ENCODE measurements around the gene SPTBN2. TPM values are rescaled to one million over a fixed set of nuclear protein-coding genes. Genes with fewer than 3 reads are reported as not detected.

The SPTBN2 gene
- total RNA-seq, 2 experiments from 2014 or later, result 0.41 to 0.52 TPM

DNA sequence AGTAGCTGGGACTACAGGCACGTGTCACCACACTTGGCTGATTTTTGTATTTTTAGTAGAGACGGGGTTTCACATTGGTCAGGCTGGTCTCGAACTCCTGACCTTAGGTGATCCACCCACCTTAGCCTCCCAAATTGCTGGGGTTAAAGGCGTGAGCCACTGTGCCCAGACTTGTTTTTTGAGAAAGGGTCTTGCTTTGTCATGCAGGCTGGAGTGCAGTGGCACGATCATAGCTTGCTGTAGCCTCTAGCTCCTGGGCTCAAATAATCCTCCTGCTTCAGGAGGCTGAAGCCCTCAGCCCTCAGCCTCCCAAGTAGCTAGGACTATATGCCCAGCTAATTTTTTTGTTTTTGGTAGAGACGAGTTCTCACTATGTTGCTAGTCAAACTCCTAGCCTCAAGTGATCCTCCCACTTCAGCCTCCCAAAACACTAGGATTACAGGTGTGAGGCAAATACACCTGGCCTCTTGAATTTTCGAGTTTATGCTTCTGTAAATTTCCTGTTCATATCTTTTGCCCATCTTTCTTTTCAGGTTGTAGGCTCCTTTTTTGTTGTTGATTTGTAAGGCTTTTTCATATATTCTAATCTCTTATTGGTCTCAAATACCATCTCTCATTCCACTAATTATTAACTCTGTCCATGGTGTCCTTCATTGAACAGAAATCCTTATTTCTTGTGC lies 47.9 kb downstream of the SPTBN2 start:
- Mint-ChIP-seq H3K27ac (no peak overlapping the region), H3K4me3 (no peak overlapping the region), H3K27me3 (no peaks in the 10 kb centered on the region), H3K9me3 (ENCODE audit: low read depth) (no peaks in the 10 kb centered on the region), H3K4me1 (peaks cover 21% of the 10 kb centered on the region), H3K36me3 (peaks cover 2% of the 10 kb centered on the region)
- CTCF ChIA-PET, result interaction anchor here (1.1 to 2.2 kb wide), 5 partner anchors 15 to 272 kb away, joined by 3 to 8 read pairs (median 3); partner anchors contain the start of genes BBS1 and PELI3
- DNase-seq (no peak), ATAC-seq (no peak)

DNA sequence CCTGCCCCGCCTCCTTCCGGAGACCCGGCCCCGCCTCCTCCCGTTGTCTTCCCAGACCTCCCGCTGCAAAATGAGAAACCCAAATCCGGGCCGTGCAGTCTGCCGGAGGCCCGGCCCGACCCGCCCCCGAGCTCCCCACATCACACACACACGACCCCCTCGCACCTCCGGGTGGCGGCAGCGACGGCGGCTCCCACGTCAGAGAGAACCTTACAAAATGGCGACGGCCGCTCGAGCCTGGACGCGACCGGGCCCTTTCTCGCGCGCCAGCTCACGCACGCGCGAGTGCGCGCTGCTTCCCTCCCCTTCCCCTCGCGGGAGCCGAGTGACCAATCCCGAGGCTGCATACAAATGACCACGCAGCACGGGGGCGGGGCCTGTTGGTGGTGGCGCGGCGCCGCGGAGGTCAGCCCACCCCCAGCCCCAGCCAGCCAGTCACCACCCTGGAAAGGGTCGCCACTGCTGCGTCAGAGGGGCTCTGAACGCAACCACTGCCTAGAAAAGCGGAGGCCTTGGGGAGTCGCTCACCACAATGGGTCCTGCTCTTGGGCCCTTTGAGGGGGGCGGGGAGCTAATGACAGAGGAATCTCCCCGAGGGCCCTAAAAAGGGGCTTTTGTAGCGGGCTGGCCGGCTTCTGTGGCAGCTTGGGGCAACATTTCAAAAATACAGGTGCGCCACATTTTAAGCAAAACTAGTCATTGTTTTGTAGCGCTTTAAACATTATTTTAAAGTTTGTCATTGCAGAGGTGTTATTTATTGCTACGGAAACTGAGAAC lies 51.2 kb downstream of the SPTBN2 start, which contains the start of gene RBM4B:
Gene RBM4B, minus strand, starts transcription at position 289 of the 777 bp plus-strand sequence. CDS start 808 bp downstream, outside the sequence.
- H3K27ac Mint-ChIP-seq, result peak within 1 kb of the TSS; percentile 94
- no peaks in the 10 kb centered on the region for H3K27me3 Mint-ChIP-seq
- CTCF ChIA-PET, result interaction anchor here (0.8 to 4.0 kb wide), 59 partner anchors 10 to 291 kb away, joined by 3 to 107 read pairs (median 5); partner anchors contain the start of genes ACTN3, BBS1, CCDC87 and CCS
- peak; percentile 91 for ATAC-seq
- peaks cover 36% of the 10 kb centered on the region for H3K4me1 Mint-ChIP-seq
- H3K36me3 Mint-ChIP-seq, result peaks cover 11% of the 10 kb centered on the region
- H3K9me3 Mint-ChIP-seq (ENCODE audit: low read depth), result no peaks in the 10 kb centered on the region
- peak within 1 kb of the TSS; percentile 88 for H3K4me3 Mint-ChIP-seq
- peak; percentile 97 for DNase-seq

DNA sequence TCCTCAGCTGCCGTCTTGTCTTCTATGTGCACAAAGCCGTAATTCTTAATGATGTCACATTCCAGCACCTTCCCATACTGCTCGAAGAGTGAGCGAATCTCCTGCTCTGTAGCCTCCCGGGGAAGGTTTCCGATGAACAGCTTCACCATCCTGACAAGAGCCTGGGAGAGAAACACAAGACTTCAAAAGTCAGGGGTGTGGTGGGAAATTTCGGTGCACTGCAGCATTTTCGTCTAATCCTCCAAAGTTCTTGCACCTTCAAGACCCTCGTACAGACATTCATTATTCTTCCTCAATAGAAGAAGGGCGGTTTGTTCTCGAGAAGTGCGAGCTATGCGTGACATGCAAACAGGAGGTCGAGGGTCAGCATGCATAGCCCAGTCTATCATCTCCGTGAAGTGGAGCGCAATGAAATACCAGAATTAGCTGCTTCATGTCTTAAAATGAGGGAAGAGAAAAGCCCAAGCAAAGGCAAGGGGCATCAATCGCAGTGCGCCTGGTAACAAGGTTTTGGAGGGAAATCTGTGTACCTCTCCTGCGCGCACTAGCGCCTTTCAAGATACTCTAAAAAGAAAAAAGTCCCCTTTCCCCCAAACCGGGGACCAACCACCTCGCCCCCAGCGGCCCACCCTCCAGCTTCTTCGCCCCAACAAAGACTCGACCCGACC lies 52.0 kb downstream of the SPTBN2 start:
- H3K4me3 Mint-ChIP-seq, result peak overlapping the region; percentile 88
- DNase-seq (no peak), ATAC-seq (no peak)
- peak overlapping the region; percentile 94 for H3K27ac Mint-ChIP-seq
- no peaks in the 10 kb centered on the region for H3K9me3 Mint-ChIP-seq (ENCODE audit: low read depth)
- H3K36me3 Mint-ChIP-seq, result peaks cover 11% of the 10 kb centered on the region
- CTCF ChIA-PET, result interaction anchor here (0.6 to 4.0 kb wide), 34 partner anchors 11 to 291 kb away, joined by 3 to 107 read pairs (median 6); partner anchors contain the start of genes ACTN3, BBS1, CCDC87 and CCS
- peaks cover 36% of the 10 kb centered on the region for H3K4me1 Mint-ChIP-seq
- H3K27me3 Mint-ChIP-seq, result no peaks in the 10 kb centered on the region

DNA sequence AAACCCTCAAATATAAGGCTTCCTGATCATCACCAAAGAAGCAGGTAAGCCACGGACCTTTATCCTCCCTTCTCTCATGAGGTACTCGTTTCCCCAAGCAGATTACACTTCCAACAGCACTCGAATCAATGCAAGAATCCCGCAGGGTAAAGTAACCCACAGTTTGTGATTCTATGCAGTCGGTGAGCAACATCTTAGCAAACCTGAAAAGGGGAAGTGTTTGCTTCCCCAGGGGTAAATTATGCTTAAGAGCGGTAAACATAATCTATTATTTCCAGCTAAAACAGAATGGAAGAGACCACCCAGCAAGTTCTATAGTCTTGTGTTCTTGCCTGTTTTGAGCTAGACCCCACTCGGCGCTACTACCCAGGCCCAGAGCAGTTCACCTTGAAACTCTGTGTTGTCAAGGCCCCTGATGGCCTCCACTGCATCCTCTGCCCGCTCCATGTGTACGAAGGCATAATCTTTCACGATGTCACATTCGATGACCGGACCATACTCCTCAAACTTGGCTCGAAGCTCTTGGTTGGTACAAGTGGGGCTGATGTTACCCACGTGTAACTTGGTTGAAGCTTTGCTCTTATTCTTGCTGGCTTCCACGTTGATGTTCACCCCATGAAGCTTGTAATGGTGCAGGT lies 52.6 kb downstream of the SPTBN2 start:
- Mint-ChIP-seq H3K9me3 (ENCODE audit: low read depth) (no peaks in the 10 kb centered on the region), H3K4me1 (peaks cover 36% of the 10 kb centered on the region), H3K4me3 (peak overlapping the region; percentile 88), H3K36me3 (peaks cover 11% of the 10 kb centered on the region), H3K27me3 (no peaks in the 10 kb centered on the region), H3K27ac (peak overlapping the region; percentile 94)
- ATAC-seq (no peak), DNase-seq (no peak)
- CTCF ChIA-PET, result interaction anchor here (0.6 to 4.0 kb wide), 12 partner anchors 11 to 268 kb away, joined by 3 to 107 read pairs (median 13); partner anchors contain the start of genes ACTN3, CCDC87, CCS and DPP3

DNA sequence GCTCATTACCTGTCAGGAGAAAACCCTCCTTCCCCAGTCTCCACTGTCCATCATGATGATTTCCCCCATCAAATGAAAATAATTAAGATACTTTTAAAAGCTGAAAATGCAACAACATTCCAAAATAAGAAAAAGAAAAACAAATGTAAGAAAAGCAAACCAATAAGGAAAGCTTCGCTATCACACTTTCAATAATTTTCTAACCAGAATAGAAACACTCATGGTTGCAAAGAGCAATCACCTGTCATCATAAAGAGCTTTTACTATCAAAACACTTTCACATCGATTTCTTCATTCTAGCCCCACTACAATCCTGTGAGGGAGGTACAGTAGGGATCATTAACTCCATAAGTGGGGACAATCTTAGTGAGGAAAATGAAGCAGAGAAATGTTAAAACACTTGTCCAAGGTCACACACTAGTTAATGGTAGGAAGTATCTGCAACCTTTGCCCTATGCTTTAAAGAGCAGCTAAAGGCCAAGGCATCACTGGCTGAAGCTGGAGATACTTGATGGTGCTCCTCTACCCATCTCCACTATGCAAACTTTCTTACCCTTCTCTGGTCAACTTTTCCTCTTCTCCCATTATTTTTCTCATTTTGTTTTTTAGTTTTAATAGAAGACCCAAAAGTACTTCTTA lies 53.9 kb downstream of the SPTBN2 start:
- Mint-ChIP-seq H3K4me1 (peaks cover 38% of the 10 kb centered on the region), H3K9me3 (ENCODE audit: low read depth) (no peaks in the 10 kb centered on the region), H3K4me3 (no peak overlapping the region), H3K36me3 (peaks cover 11% of the 10 kb centered on the region), H3K27me3 (no peaks in the 10 kb centered on the region), H3K27ac (no peak overlapping the region)
- ATAC-seq, result no peak
- CTCF ChIA-PET, result no interaction called here
- no peak for DNase-seq

DNA sequence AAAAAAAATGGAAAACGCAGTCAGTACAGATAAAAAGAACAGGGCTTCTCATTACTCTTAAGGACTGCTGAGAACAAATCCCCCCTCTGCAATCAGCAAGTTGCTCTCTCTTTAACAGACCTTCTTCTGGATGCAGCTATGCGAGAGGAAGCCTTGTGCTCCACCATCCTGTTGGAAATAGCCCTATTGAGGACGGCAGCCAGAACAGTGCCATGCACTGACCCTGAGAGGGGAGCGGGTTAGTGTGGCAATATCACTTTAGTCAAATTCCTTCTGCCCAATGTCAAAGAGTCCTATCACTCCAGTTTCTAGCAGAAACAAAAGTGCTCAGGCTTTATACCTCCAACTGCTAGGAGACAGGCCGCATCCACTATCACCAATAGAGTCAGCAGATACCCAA lies 58.2 kb downstream of the SPTBN2 start:
- Mint-ChIP-seq H3K27ac (no peak overlapping the region), H3K4me1 (peaks cover 19% of the 10 kb centered on the region), H3K36me3 (peaks cover 27% of the 10 kb centered on the region), H3K9me3 (ENCODE audit: low read depth) (no peaks in the 10 kb centered on the region), H3K4me3 (no peak overlapping the region), H3K27me3 (no peaks in the 10 kb centered on the region)
- DNase-seq, result no peak
- CTCF ChIA-PET, result no interaction called here
- no peak for ATAC-seq

DNA sequence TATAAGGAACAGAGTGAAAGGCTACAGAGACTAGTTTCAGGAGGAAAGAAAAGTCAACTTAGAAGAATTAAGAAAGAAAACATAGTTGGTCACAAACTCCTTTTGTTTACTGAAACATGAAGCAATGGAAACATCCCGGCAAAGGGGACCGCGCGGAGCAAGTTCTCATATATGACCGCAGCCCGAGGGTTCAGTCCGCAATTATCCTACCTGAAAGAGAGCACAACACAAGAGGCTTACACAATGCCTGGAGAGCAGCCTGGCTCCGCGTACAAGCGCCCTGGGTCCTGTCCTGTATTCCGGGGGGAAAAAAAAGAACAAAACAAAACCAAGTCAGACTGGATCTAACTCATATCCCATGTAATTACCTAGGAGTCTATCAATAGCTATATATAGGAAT lies 63.6 kb downstream of the SPTBN2 start:
- CTCF ChIA-PET, result interaction anchor here (2.2 kb wide), 1 partner anchor 13 kb away, joined by 5 read pairs; the partner anchor contains the start of gene RBM4B
- H3K36me3 Mint-ChIP-seq, result peaks cover 38% of the 10 kb centered on the region
- H3K4me1 Mint-ChIP-seq, result peaks cover 7% of the 10 kb centered on the region
- no peaks in the 10 kb centered on the region for H3K9me3 Mint-ChIP-seq (ENCODE audit: low read depth)
- H3K27ac Mint-ChIP-seq, result no peak overlapping the region
- no peak for ATAC-seq
- H3K27me3 Mint-ChIP-seq, result no peaks in the 10 kb centered on the region
- H3K4me3 Mint-ChIP-seq, result no peak overlapping the region
- DNase-seq, result no peak

DNA sequence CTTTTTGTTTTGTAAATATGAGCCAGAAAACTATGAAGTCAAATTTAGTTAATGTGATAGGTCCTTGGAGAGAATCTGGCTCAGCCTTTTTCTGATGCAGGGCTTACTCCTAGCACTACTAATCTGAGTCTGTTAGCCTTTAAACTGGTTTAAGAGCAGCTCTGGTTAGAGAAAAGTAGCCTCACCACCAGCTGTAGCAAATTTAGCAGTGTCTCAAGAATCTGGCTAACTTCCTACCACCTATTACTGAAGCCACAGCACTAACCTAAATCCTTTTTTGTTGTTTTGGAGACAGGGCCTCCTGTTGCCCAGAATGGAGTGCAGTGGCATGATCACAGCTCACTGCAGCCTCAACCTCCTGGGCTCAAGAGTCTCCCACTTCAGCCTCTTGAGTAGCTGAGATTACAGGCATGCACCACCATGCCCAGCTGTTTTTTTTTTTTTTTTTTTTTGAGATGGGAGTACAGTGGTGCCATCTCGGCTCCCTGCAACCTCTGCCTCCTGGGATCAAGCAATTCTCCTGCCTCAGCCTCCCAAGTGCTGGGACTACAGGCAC lies 65.2 kb downstream of the SPTBN2 start:
- Mint-ChIP-seq H3K27me3 (no peaks in the 10 kb centered on the region), H3K36me3 (peaks cover 38% of the 10 kb centered on the region), H3K4me1 (peaks cover 4% of the 10 kb centered on the region), H3K27ac (no peak overlapping the region), H3K9me3 (ENCODE audit: low read depth) (no peaks in the 10 kb centered on the region), H3K4me3 (no peak overlapping the region)
- DNase-seq, result no peak
- CTCF ChIA-PET, result interaction anchor here (1.1 kb wide), 1 partner anchor 13 kb away, joined by 3 read pairs; no protein-coding TSS in a partner anchor
- no peak for ATAC-seq

DNA sequence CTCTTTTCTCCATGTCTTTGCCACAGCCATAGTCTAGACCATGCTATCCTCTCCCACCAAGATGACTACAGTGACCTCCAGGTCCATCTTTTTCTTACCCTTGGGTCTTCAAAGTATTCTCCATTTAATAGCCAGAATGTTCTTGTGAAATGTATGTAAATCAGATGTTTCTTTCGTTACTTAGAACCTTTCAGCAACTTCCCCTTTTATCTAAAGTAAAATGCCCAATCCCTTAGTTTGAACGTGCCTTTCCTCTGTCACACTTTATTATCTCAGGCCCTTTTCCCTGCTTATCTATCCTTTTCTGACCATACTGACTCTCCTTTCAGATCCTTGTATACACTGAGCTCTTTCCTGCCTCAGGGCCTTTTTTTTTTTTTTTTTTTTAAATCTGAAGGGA lies 69.3 kb downstream of the SPTBN2 start:
- no peaks in the 10 kb centered on the region for H3K9me3 Mint-ChIP-seq (ENCODE audit: low read depth)
- peaks cover 23% of the 10 kb centered on the region for H3K36me3 Mint-ChIP-seq
- H3K4me1 Mint-ChIP-seq, result peaks cover 4% of the 10 kb centered on the region
- DNase-seq, result no peak
- CTCF ChIA-PET, result interaction anchor here (0.8 to 2.9 kb wide), 4 partner anchors 11 to 42 kb away, joined by 4 to 10 read pairs (median 5); partner anchors contain the start of genes RBM4 and RBM4B
- no peaks in the 10 kb centered on the region for H3K27me3 Mint-ChIP-seq
- ATAC-seq, result no peak
- H3K27ac Mint-ChIP-seq, result peak overlapping the region; percentile 1
- no peak overlapping the region for H3K4me3 Mint-ChIP-seq

DNA sequence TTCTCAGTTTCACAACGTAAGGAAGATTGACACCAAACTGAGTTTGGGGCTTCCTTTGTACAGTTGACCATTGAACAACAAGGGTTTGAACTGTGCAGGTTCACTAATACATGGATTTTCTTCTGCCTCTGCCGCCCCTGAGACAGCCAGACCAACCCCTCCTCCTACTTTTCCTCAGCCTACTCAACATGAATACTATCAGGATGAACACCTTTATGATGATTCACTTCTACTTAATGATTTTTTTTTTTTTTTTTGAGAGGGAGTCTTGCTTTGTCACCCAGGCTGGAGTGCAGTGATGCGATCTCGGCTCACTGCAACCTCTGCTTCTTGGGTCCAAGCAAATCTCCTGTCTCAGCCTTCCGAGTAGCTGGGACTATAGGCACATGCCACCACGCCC lies 75.9 kb downstream of the SPTBN2 start:
- no peak for ATAC-seq
- H3K27ac Mint-ChIP-seq, result no peak overlapping the region
- DNase-seq, result no peak
- H3K4me3 Mint-ChIP-seq, result no peak overlapping the region
- no peaks in the 10 kb centered on the region for H3K9me3 Mint-ChIP-seq (ENCODE audit: low read depth)
- H3K27me3 Mint-ChIP-seq, result no peaks in the 10 kb centered on the region
- H3K4me1 Mint-ChIP-seq, result peaks cover 4% of the 10 kb centered on the region
- CTCF ChIA-PET, result interaction anchor here (0.7 to 2.0 kb wide), 3 partner anchors 15 to 173 kb away, joined by 3 to 8 read pairs (median 4); partner anchors contain the start of genes RBM4 and RBM4B
- peaks cover 39% of the 10 kb centered on the region for H3K36me3 Mint-ChIP-seq

DNA sequence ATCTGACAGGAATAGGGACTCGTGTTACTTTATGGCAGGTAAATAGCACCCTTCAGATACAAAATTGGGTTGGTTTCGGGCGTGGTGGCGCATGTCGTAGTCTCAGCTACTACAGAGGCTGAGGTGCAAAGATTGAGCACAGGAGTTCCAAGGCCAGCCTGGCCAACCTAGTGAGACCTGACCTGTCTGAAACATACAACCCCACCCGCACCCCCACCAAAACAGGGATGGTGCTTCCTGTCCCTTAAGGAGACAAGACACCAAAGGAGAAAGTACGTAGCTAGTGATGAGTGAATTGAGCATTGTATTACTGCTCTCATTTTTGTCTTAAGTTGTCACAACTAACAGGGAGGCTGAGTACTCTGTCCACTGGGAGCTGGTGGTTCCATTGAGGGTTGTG lies 76.4 kb downstream of the SPTBN2 start:
- no peak overlapping the region for H3K4me3 Mint-ChIP-seq
- peaks cover 5% of the 10 kb centered on the region for H3K4me1 Mint-ChIP-seq
- H3K27ac Mint-ChIP-seq, result no peak overlapping the region
- CTCF ChIA-PET, result interaction anchor here (0.7 to 2.0 kb wide), 4 partner anchors 14 to 174 kb away, joined by 3 to 8 read pairs (median 4); partner anchors contain the start of genes RBM4 and RBM4B
- peak; percentile 25 for ATAC-seq
- no peak for DNase-seq
- peaks cover 39% of the 10 kb centered on the region for H3K36me3 Mint-ChIP-seq
- H3K27me3 Mint-ChIP-seq, result no peaks in the 10 kb centered on the region
- no peaks in the 10 kb centered on the region for H3K9me3 Mint-ChIP-seq (ENCODE audit: low read depth)

DNA sequence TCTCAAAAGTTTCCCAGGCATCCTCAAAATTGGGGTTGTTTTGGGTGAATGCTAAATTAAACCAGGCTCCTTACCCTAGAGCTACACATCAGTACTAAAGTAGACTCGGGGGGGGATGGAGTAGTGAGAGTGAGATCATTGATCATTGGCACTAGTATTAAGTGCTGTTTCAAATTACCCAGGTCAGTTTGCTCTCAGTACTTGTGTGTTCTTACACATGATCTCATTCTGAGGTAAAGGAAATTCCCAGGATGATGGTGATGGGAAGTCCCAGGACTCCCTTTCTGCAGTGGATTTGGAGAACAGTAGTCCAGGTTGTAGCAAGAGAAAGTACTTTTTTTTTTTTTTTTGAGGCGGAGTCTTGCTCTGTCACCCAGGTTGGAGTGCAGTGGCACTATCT lies 78.0 kb downstream of the SPTBN2 start:
- Mint-ChIP-seq H3K4me1 (peaks cover 19% of the 10 kb centered on the region), H3K27me3 (no peaks in the 10 kb centered on the region), H3K4me3 (no peak overlapping the region), H3K36me3 (peaks cover 52% of the 10 kb centered on the region), H3K9me3 (ENCODE audit: low read depth) (no peaks in the 10 kb centered on the region), H3K27ac (no peak overlapping the region)
- no peak for ATAC-seq
- CTCF ChIA-PET, result interaction anchor here (3.0 kb wide), 1 partner anchor 71 kb away, joined by 7 read pairs; no protein-coding TSS in a partner anchor
- DNase-seq, result no peak

Measured in activated CD8-positive, alpha-beta memory T cell treated with anti-CD3 and anti-CD28 coated beads, Interleukin-2, amount 10 ng/mL, durations not matched to agents 7 days and 5 days (primary cell).